NCI-H510A treated with DMSO at 0.1 percent for 48 hours (cell line): ENCODE results near the gene SLC9A1.
"Not testable (repeated sequence)": the region's sequence is repeated elsewhere in the genome, so short reads cannot be mapped to it uniquely, and the experiment has no call there.

ENCODE experiments used
- DNase-seq: peaks from one replicate; lab custom pipeline; 2025; lab: John Stamatoyannopoulos, UW

SLC9A1 gene

GRCh38 chr1:27132624-27133023 lies 22.3 kb downstream of the SLC9A1 start:
- no peak for DNase-seq

GRCh38 chr1:27132147-27132546 lies 22.8 kb downstream of the SLC9A1 start:
- DNase-seq: no peak

GRCh38 chr1:27130798-27131197 lies 24.1 kb downstream of the SLC9A1 start:
- DNase-seq: no peak

GRCh38 chr1:27129225-27129624 lies 25.7 kb downstream of the SLC9A1 start:
- DNase-seq: no peak

GRCh38 chr1:27127419-27127818 lies 27.5 kb downstream of the SLC9A1 start:
- DNase-seq: no peak

GRCh38 chr1:27126391-27126790 lies 28.5 kb downstream of the SLC9A1 start:
- no peak for DNase-seq

GRCh38 chr1:27125125-27125524 lies 29.8 kb downstream of the SLC9A1 start:
- DNase-seq: not testable (repeated sequence)

- no peak for DNase-seq
These were observed 30.5 kb downstream of the SLC9A1 start for GRCh38 chr1:27124405-27124804.

GRCh38 chr1:27122652-27123051 lies 32.3 kb downstream of the SLC9A1 start:
- peak; percentile 74 for DNase-seq

GRCh38 chr1:27120854-27121253 lies 34.1 kb downstream of the SLC9A1 start:
- no peak for DNase-seq

- DNase-seq: no peak
These were observed 36.6 kb downstream of the SLC9A1 start for GRCh38 chr1:27118440-27118689.

- no peak for DNase-seq
These were observed 37.0 kb downstream of the SLC9A1 start for GRCh38 chr1:27117733-27118439.

GRCh38 chr1:27116697-27117096 lies 38.2 kb downstream of the SLC9A1 start:
- no peak for DNase-seq

- no peak for DNase-seq
These were observed 38.7 kb downstream of the SLC9A1 start for GRCh38 chr1:27116232-27116631.

GRCh38 chr1:27114546-27114945 lies 40.4 kb downstream of the SLC9A1 start:
- no peak for DNase-seq

GRCh38 chr1:27113861-27114260 lies 41.1 kb downstream of the SLC9A1 start:
- DNase-seq: no peak

- peak; percentile 64 for DNase-seq
These were observed 43.0 kb downstream of the SLC9A1 start for GRCh38 chr1:27111626-27112573.

- DNase-seq: peak; percentile 3
These were observed 45.7 kb downstream of the SLC9A1 start for GRCh38 chr1:27109103-27109822.

GRCh38 chr1:27108588-27108987 lies 46.3 kb downstream of the SLC9A1 start:
- DNase-seq: no peak

- no peak for DNase-seq
These were observed 48.2 kb downstream of the SLC9A1 start for GRCh38 chr1:27106561-27107323.

- DNase-seq: no peak
These were observed 49.9 kb downstream of the SLC9A1 start for GRCh38 chr1:27105018-27105417.

- DNase-seq: peak; percentile 18
These were observed 51.4 kb downstream of the SLC9A1 start for GRCh38 chr1:27103498-27103897.
